H1 (cell line): Measurements from ENCODE around the gene RAB26. TPM values are rescaled to one million over a fixed set of nuclear protein-coding genes. Genes with fewer than 3 reads are reported as not detected.

Experiments
- CTCF ChIA-PET: fragments of 300-600 bp; sonication (Branson Sonifier 250); formaldehyde crosslinking; loops from one replicate; lab custom pipeline; 2021; ENCODE audit not compliant: partially characterized antibody; lab: Charles Lee
- POLR2A ChIA-PET: fragments of 300-600 bp; sonication (Branson Sonifier 250); formaldehyde crosslinking; loops from one replicate; lab custom pipeline; 2021; ENCODE audit warnings: inconsistent platforms; ENCODE audit not compliant: partially characterized antibody; lab: Charles Lee
- DNase-seq, 2 experiments: peaks; one replicate each; pipeline versions ENCODE4 v3.0.0 to v3.0.0-alpha.2; 2010 to 2022; ENCODE audit warnings: low spot score in 2 of 2, low read depth in 1 of 2, mixed read lengths in 1 of 2
- FAIRE-seq: peaks from 2 replicates; lab custom pipeline; 2011; peaks lifted over from hg19 to GRCh38; lab: Jason Lieb, UNC
- H2AFZ ChIP-seq: 2 replicates; pipeline ENCODE4 v1.8.1; 2012; ENCODE audit warnings: low read length, inconsistent platforms
- H2AK5ac ChIP-seq: 2 replicates; pipeline ENCODE4 v1.6.1; 2013; ENCODE audit warnings: low read depth, low read length
- H2BK120ac ChIP-seq: replicated peaks from 2 replicates; pipeline ENCODE3; 2013; ENCODE audit warnings: low read depth, low read length, inconsistent platforms
- H2BK12ac ChIP-seq: 2 replicates; pipeline ENCODE4 v1.6.1; 2013; ENCODE audit warnings: low read depth, low read length
- H2BK15ac ChIP-seq: 2 replicates; pipeline ENCODE4 v1.6.1; 2013; ENCODE audit warnings: low read length
- H2BK20ac ChIP-seq: 2 replicates; pipeline ENCODE4 v1.6.1; 2013; ENCODE audit warnings: low read length
- H2BK5ac ChIP-seq: 2 replicates; pipeline ENCODE4 v1.6.1; 2013; ENCODE audit warnings: low read depth, low read length
- H3K14ac ChIP-seq: 2 replicates; pipeline ENCODE4 v1.6.1; 2013; ENCODE audit warnings: inconsistent platforms; ENCODE audit not compliant: insufficient read length
- H3K18ac ChIP-seq: 2 replicates; pipeline ENCODE4 v1.6.1; 2013; ENCODE audit warnings: low read length; ENCODE audit errors: extremely low read depth
- H3K23ac ChIP-seq: 2 replicates; pipeline ENCODE4 v1.6.1; 2013; ENCODE audit warnings: inconsistent platforms; ENCODE audit not compliant: insufficient read length
- H3K23me2 ChIP-seq: 2 replicates; pipeline ENCODE4 v1.6.1; 2013; ENCODE audit warnings: low read depth, low read length
- H3K27ac ChIP-seq: 2 replicates; pipeline ENCODE4 v1.6.1; 2011; ENCODE audit warnings: low read depth, low read length, inconsistent platforms
- H3K27me3 ChIP-seq, 4 experiments: replicated peaks in 1 of 4; 1 replicate in 1 of 4; 2 replicates in 3 of 4; pipeline versions ENCODE4 v1.6.1 to v1.8.1; 2011 to 2013; ENCODE audit warnings: low read length in 3 of 4, mild to moderate bottlenecking in 3 of 4, inconsistent platforms in 2 of 4, mixed read lengths in 2 of 4, moderate library complexity in 1 of 4; ENCODE audit not compliant: control insufficient read depth in 3 of 4, insufficient read depth in 3 of 4; ENCODE audit errors: extremely low read depth in 1 of 4
- H3K36me3 ChIP-seq, 4 experiments: 2 replicates each; pipeline versions ENCODE4 v1.6.1 to v1.8.1; 2011 to 2013; ENCODE audit warnings: mild to moderate bottlenecking in 4 of 4, low read length in 3 of 4, moderate library complexity in 2 of 4, control low read depth in 1 of 4, inconsistent platforms in 1 of 4; ENCODE audit not compliant: insufficient read depth in 4 of 4, control insufficient read depth in 2 of 4
- H3K4ac ChIP-seq: replicated peaks from 2 replicates; pipeline ENCODE3; 2013; ENCODE audit warnings: low read length, low read depth, mixed read lengths, inconsistent platforms; ENCODE audit not compliant: insufficient read length
- H3K4me1 ChIP-seq, 4 experiments: replicated peaks in 1 of 4; 1 replicate in 1 of 4; 2 replicates in 3 of 4; pipeline versions ENCODE4 v1.6.1 to v1.8.1; 2011 to 2013; ENCODE audit warnings: low read length in 3 of 4, inconsistent platforms in 2 of 4, mixed read lengths in 1 of 4; ENCODE audit not compliant: insufficient read depth in 4 of 4, control insufficient read depth in 3 of 4
- H3K4me2 ChIP-seq, 2 experiments: 2 replicates each; pipeline versions ENCODE4 v1.6.1 to v1.8.1; 2011 to 2013; ENCODE audit warnings: low read depth in 2 of 2, low read length in 2 of 2, control low read depth in 1 of 2, inconsistent platforms in 1 of 2, mild to moderate bottlenecking in 1 of 2; ENCODE audit not compliant: insufficient read depth in 1 of 2
- H3K4me3 ChIP-seq, 4 experiments: fragments of 200-600, 300-600 bp in 1 of 4; sonication (generic), shearing (Covaris generic), sonication (Bioruptor Twin) in 1 of 4; 2 replicates each; pipeline versions ENCODE4 v1.5.1 to v1.8.1; 2011 to 2016; ENCODE audit warnings: low read length in 4 of 4, low read depth in 3 of 4, control low read depth in 2 of 4, inconsistent platforms in 2 of 4, mild to moderate bottlenecking in 2 of 4, mixed read lengths in 1 of 4, moderate library complexity in 1 of 4; ENCODE audit not compliant: insufficient read depth in 2 of 4; ENCODE audit errors: extremely low read depth in 1 of 4
- H3K56ac ChIP-seq: replicated peaks from 2 replicates; pipeline ENCODE3; 2013; ENCODE audit warnings: low read depth, mild to moderate bottlenecking, mixed read lengths, low read length, inconsistent platforms; ENCODE audit not compliant: insufficient read length
- H3K79me1 ChIP-seq: 2 replicates; pipeline ENCODE4 v1.6.1; 2013; ENCODE audit warnings: low read depth, low read length, control low read depth
- H3K79me2 ChIP-seq, 2 experiments: 2 replicates each; pipeline versions ENCODE4 v1.6.1 to v1.8.1; 2012 to 2013; ENCODE audit warnings: low read length in 2 of 2, mild to moderate bottlenecking in 2 of 2, inconsistent platforms in 1 of 2; ENCODE audit not compliant: insufficient read depth in 2 of 2, control insufficient read depth in 1 of 2
- H3K9ac ChIP-seq, 4 experiments: replicated peaks in 1 of 4; 1 replicate in 1 of 4; 2 replicates in 3 of 4; pipeline versions ENCODE4 v1.6.1 to v1.8.1; 2011 to 2013; ENCODE audit warnings: low read depth in 3 of 4, low read length in 3 of 4, control low read depth in 2 of 4, mild to moderate bottlenecking in 2 of 4, moderate library complexity in 2 of 4, inconsistent platforms in 1 of 4; ENCODE audit errors: extremely low read depth in 1 of 4
- H3K9me3 ChIP-seq, 2 experiments: 2 replicates each; pipeline versions ENCODE4 v1.6.1 to v1.8.1; 2012 to 2013; ENCODE audit warnings: mild to moderate bottlenecking in 2 of 2, moderate library complexity in 2 of 2, control low read depth in 1 of 2, inconsistent platforms in 1 of 2, low read depth in 1 of 2, low read length in 1 of 2, mixed read lengths in 1 of 2; ENCODE audit not compliant: insufficient read depth in 2 of 2
- H4K20me1 ChIP-seq, 2 experiments: replicated peaks in 1 of 2; 2 replicates each; pipeline versions ENCODE3 to v1.8.1; 2011 to 2013; ENCODE audit warnings: inconsistent platforms in 2 of 2, low read length in 2 of 2, mild to moderate bottlenecking in 1 of 2; ENCODE audit not compliant: insufficient read depth in 2 of 2, control insufficient read depth in 1 of 2
- H4K5ac ChIP-seq: 2 replicates; pipeline ENCODE4 v1.6.1; 2013; ENCODE audit warnings: low read length, low read depth, mixed read lengths, inconsistent platforms; ENCODE audit not compliant: insufficient read length
- H4K8ac ChIP-seq: 2 replicates; pipeline ENCODE4 v1.8.0; 2013; ENCODE audit warnings: mild to moderate bottlenecking, moderate library complexity, low read length, inconsistent platforms; ENCODE audit not compliant: insufficient read depth; ENCODE audit errors: extremely low read depth
- H4K91ac ChIP-seq: replicated peaks from 2 replicates; pipeline ENCODE3; 2013; ENCODE audit warnings: low read length, mixed read lengths, inconsistent platforms; ENCODE audit not compliant: insufficient read length
- EGR1 ChIP-seq: IDR thresholded peaks from 2 replicates; pipeline ENCODE4 v1.6.1; 2011; ENCODE audit warnings: low read depth, low read length, borderline replicate concordance
- NANOG ChIP-seq: IDR thresholded peaks from 2 replicates; pipeline ENCODE4 v1.6.1; 2011; ENCODE audit warnings: low read length, low read depth, mild to moderate bottlenecking, inconsistent platforms; ENCODE audit not compliant: insufficient read depth, poor library complexity, severe bottlenecking
- POLR2AphosphoS5 ChIP-seq: IDR thresholded peaks from 2 replicates; pipeline ENCODE4 v1.6.1; 2011; ENCODE audit warnings: low read depth, low read length
- RAD21 ChIP-seq, 2 experiments: IDR thresholded peaks in 1 of 2; conservative IDR thresholded peaks in 1 of 2; 2 replicates each; pipeline ENCODE4 v1.6.1; 2011; ENCODE audit warnings: low read depth in 2 of 2, low read length in 2 of 2, improper control_type of control experiment in 1 of 2, inconsistent platforms in 1 of 2, mild to moderate bottlenecking in 1 of 2, moderate library complexity in 1 of 2
- WGBS, 2 experiments: shearing (Covaris generic) in 1 of 2; methylation state at CpG; one replicate each; pipeline versions ENCODE4 v1.1.6 to v1.1.7; 2013 to 2015; ENCODE audit warnings: low lambda C conversion rate in 2 of 2, mixed read lengths in 2 of 2, inconsistent platforms in 1 of 2, low coverage in 1 of 2, missing lambda C conversion rate in 1 of 2; ENCODE audit not compliant: insufficient replicate concordance in 2 of 2, insufficient coverage in 1 of 2, insufficient read length in 1 of 2; ENCODE audit errors: extremely low coverage in 1 of 2, missing lambda C conversion rate in 1 of 2; 5-methylcytosine and 5-hydroxymethylcytosine counted together
- polyA plus RNA-seq, 7 experiments: library from polyadenylated mRNA; depleted of rRNA in 3 of 7; stranded (reverse) in 5 of 7; unstranded in 2 of 7; fragments of >200 nt in 5 of 7; fragments of 200-250 nt in 2 of 7; gene quantifications; 1 replicate in 5 of 7; 2 replicates in 1 of 7; 4 replicates in 1 of 7; pipeline versions ENCODE4 v1.2.1 to v1.2.3, GENCODE V29; 2011 to 2013; ENCODE audit warnings: missing spikeins in 2 of 7, mixed read lengths in 2 of 7
- total RNA-seq: library from RNA; stranded (reverse); fragmentation: NEBNext Ultra II Directional; extraction: Animal tissue kit (Norgen Biotek cat#: 25700); gene quantifications from 2 replicates; pipeline ENCODE4 v1.2.1, GENCODE V29; 2021

Gene RAB26
- total and polyA plus RNA-seq, 2 of the 8 experiments (the other 6 are each of a cell fraction or from before 2014, with no cell fraction given) = 4.3 to 5.4 TPM

- ChIA-PET CTCF (interaction anchor here (1.0 to 1.4 kb wide), 4 partner anchors 10 to 37 kb away, joined by 3 to 5 read pairs (median 3); partner anchors contain the start of gene PGP), POLR2A (interaction anchor here (1.0 to 13.5 kb wide), 7 partner anchors 11 to 86 kb away, joined by 3 to 312 read pairs (median 5); partner anchors contain the start of genes CASKIN1, RAB26 and TRAF7)
- H3K79me1 ChIP-seq = no peaks in the 10 kb centered on the region
- peaks cover 15 to 46% (median 28%) of the 10 kb centered on the region in 4 experiments; a peak in 7 of 8 replicates for H3K36me3 ChIP-seq
- no peak overlapping the region for H3K27ac ChIP-seq
- H3K4me3 ChIP-seq = no peak overlapping the region
- H2BK15ac ChIP-seq = no peak overlapping the region
- no peak for FAIRE-seq
- H2BK20ac ChIP-seq = no peak overlapping the region
- H3K18ac ChIP-seq = no peak overlapping the region
- H2BK12ac ChIP-seq = no peak overlapping the region
- DNase-seq = no peak
- no peak overlapping the region for H3K4ac ChIP-seq
- no peak overlapping the region for H2BK120ac ChIP-seq
- H3K23me2 ChIP-seq = peaks cover 2% of the 10 kb centered on the region; the same call in 1 of the 2 replicates
- no peak overlapping the region for H3K14ac ChIP-seq
- no peak overlapping the region for H3K23ac ChIP-seq
- H3K4me1 ChIP-seq = peaks cover 0 to 7% (median 2%) of the 10 kb centered on the region in 4 experiments; a peak in 4 of 7 replicates
- H3K4me2 ChIP-seq = no peak overlapping the region
- no peak overlapping the region for H2AFZ ChIP-seq
- no peak overlapping the region for H3K9ac ChIP-seq
- peaks cover 2 to 19% of the 10 kb centered on the region in 2 experiments for H4K20me1 ChIP-seq
- WGBS, 2 experiments = 99% methylated on average over 9 of the region's 20 CpGs; no CpG with 5 or more reads in 1 of the 2 experiments
- no peaks in the 10 kb centered on the region; a peak in 1 of 7 replicates for H3K27me3 ChIP-seq
- TF ChIP-seq RAD21 (IDR thresholded peaks at IDR 0.05 in 1 of 2, conservative IDR thresholded peaks at IDR 0.05 in 1 of 2; ENCODE audit: low read depth in 2 of 2, low read length in 2 of 2) (no peak), EGR1 (peak; percentile 55), POLR2AphosphoS5 (peak; percentile 73; the same call in 1 of the 2 replicates), NANOG (no peak)
- H3K9me3 ChIP-seq = no peaks in the 10 kb centered on the region
- H2AK5ac ChIP-seq = no peak overlapping the region
- H3K56ac ChIP-seq = no peak overlapping the region
- no peak overlapping the region for H4K5ac ChIP-seq
- H2BK5ac ChIP-seq = no peak overlapping the region
- no peak overlapping the region; the same call in 1 of the 2 replicates for H4K8ac ChIP-seq
- no peak overlapping the region for H4K91ac ChIP-seq
- no peaks in the 10 kb centered on the region for H3K79me2 ChIP-seq
Observed at GRCh38 chr16:2177561-2177960, 29.1 kb downstream of the RAB26 start.
